GM18520 (cell line): ENCODE results near the gene TAS2R39.
"Not testable (repeated sequence)": the region's sequence is repeated elsewhere in the genome, so short reads cannot be mapped to it uniquely, and the experiment has no call there.

Experiments used
- ATAC-seq: cut with Tn5 transposase; IDR thresholded peaks from one replicate; pipeline ENCODE4 v1.9.1; 2021; ENCODE audit not compliant: unreplicated experiment

The TAS2R39 gene

GRCh38 chr7:143183024-143183423, at the start of gene TAS2R39:
TAS2R39 (plus strand) TSS chr7:143183419; CDS start chr7:143183419, 0 bp downstream.
- ATAC-seq = no peak

- no peak for ATAC-seq
These were observed 36.1 kb upstream of the TAS2R39 start for GRCh38 chr7:143147070-143147469.

- ATAC-seq = no peak
These were observed 35.2 kb upstream of the TAS2R39 start for GRCh38 chr7:143148050-143148449.

GRCh38 chr7:143148651-143149050, 34.6 kb upstream of the TAS2R39 start:
- ATAC-seq = no peak

- ATAC-seq = not testable (repeated sequence)
These were observed 32.5 kb upstream of the TAS2R39 start for GRCh38 chr7:143150696-143151095.

- ATAC-seq = not testable (repeated sequence)
These were observed 24.6 kb upstream of the TAS2R39 start for GRCh38 chr7:143158617-143159016.

- ATAC-seq = no peak
These were observed 11.5 kb upstream of the TAS2R39 start for GRCh38 chr7:143171697-143172096.

- no peak for ATAC-seq
These were observed 10.9 kb upstream of the TAS2R39 start for GRCh38 chr7:143172354-143172753.

GRCh38 chr7:143176128-143176527, 7.1 kb upstream of the TAS2R39 start:
- no peak for ATAC-seq

- no peak for ATAC-seq
These were observed 5.7 kb upstream of the TAS2R39 start for GRCh38 chr7:143177374-143178119.

GRCh38 chr7:143180771-143181170, 2.4 kb upstream of the TAS2R39 start:
- ATAC-seq = not testable (repeated sequence)

- no peak for ATAC-seq
These were observed 1.9 kb upstream of the TAS2R39 start for GRCh38 chr7:143181349-143181748.

GRCh38 chr7:143185551-143185950, 2.3 kb downstream of the TAS2R39 start:
- ATAC-seq = no peak

GRCh38 chr7:143188994-143189393, 5.8 kb downstream of the TAS2R39 start:
- ATAC-seq = no peak

GRCh38 chr7:143193880-143194279, 10.7 kb downstream of the TAS2R39 start:
- ATAC-seq = no peak

- no peak for ATAC-seq
These were observed 15.8 kb downstream of the TAS2R39 start for GRCh38 chr7:143199040-143199439.

GRCh38 chr7:143202161-143202560, 18.9 kb downstream of the TAS2R39 start:
- no peak for ATAC-seq

GRCh38 chr7:143203386-143203785, 20.2 kb downstream of the TAS2R39 start:
- ATAC-seq = no peak

- ATAC-seq = no peak
These were observed 22.5 kb downstream of the TAS2R39 start for GRCh38 chr7:143205560-143206293.

GRCh38 chr7:143210541-143210940, 27.3 kb downstream of the TAS2R39 start:
- no peak for ATAC-seq

- not testable (repeated sequence) for ATAC-seq
These were observed 30.3 kb downstream of the TAS2R39 start for GRCh38 chr7:143213478-143213877.
